ENCODE measurements around the gene KLB. TPM values are rescaled to one million over a fixed set of nuclear protein-coding genes. Genes with fewer than 3 reads are reported as not detected.
A peak's percentile ranks its signal among the peaks of the same experiment; 100 is the strongest.
"Not testable (repeated sequence)": the region's sequence is repeated elsewhere in the genome, so short reads cannot be mapped to it uniquely, and the experiment has no call there.

KLB gene
- total RNA-seq, result not detected in 3 replicates

GRCh38 chr4:39406763-39407583 lies at the start of gene KLB:
Gene KLB (plus strand): TSS chr4:39406930. CDS start chr4:39406950, 20 bp downstream.
- TF ChIP-seq, protein P1, sequence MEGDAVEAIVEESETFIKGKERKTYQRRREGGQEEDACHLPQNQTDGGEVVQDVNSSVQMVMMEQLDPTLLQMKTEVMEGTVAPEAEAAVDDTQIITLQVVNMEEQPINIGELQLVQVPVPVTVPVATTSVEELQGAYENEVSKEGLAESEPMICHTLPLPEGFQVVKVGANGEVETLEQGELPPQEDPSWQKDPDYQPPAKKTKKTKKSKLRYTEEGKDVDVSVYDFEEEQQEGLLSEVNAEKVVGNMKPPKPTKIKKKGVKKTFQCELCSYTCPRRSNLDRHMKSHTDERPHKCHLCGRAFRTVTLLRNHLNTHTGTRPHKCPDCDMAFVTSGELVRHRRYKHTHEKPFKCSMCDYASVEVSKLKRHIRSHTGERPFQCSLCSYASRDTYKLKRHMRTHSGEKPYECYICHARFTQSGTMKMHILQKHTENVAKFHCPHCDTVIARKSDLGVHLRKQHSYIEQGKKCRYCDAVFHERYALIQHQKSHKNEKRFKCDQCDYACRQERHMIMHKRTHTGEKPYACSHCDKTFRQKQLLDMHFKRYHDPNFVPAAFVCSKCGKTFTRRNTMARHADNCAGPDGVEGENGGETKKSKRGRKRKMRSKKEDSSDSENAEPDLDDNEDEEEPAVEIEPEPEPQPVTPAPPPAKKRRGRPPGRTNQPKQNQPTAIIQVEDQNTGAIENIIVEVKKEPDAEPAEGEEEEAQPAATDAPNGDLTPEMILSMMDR (IDR thresholded peaks at IDR 0.05; ENCODE audit: unreplicated experiment), result no peak
- Mint-ChIP-seq H3K4me3 (no peak within 1 kb of the TSS), H3K27ac (no peak within 1 kb of the TSS)

GRCh38 chr4:39357002-39357401 lies 49.7 kb upstream of the KLB start:
- Mint-ChIP-seq H3K27ac (peak overlapping the region; percentile 16), H3K4me3 (no peak overlapping the region), H3K27me3 (ENCODE audit: low read depth) (no peaks in the 10 kb centered on the region)

More at GRCh38 chr4:39406763-39407583, at the start of gene KLB:
- H3K9me3 Mint-ChIP-seq, result no peaks in the 10 kb centered on the region
- no peaks in the 10 kb centered on the region for H3K27me3 Mint-ChIP-seq (ENCODE audit: low read depth)
- no peaks in the 10 kb centered on the region for H3K36me3 Mint-ChIP-seq
- no peak for DNase-seq (ENCODE audit: low spot score in 2 of 2, unreplicated experiment in 2 of 2)
- peaks cover 3% of the 10 kb centered on the region for H3K4me1 Mint-ChIP-seq

GRCh38 chr4:39360611-39361010 lies 46.1 kb upstream of the KLB start:
- H3K27me3 Mint-ChIP-seq (ENCODE audit: low read depth); H3K9me3 Mint-ChIP-seq; DNase-seq (ENCODE audit: low spot score in 2 of 2, unreplicated experiment in 2 of 2); H3K27ac Mint-ChIP-seq; H3K4me3 Mint-ChIP-seq; H3K36me3 Mint-ChIP-seq: not testable (repeated sequence)
- H3K4me1 Mint-ChIP-seq, result peaks cover 12% of the 10 kb centered on the region

More at GRCh38 chr4:39357002-39357401, 49.7 kb upstream of the KLB start:
- TF ChIP-seq, protein P1 (IDR thresholded peaks at IDR 0.05; ENCODE audit: unreplicated experiment), result no peak
- peaks cover 2% of the 10 kb centered on the region for H3K36me3 Mint-ChIP-seq
- no peak for DNase-seq (ENCODE audit: low spot score in 2 of 2, unreplicated experiment in 2 of 2)
- H3K4me1 Mint-ChIP-seq, result peaks cover 21% of the 10 kb centered on the region
- H3K9me3 Mint-ChIP-seq, result no peaks in the 10 kb centered on the region

DNA sequence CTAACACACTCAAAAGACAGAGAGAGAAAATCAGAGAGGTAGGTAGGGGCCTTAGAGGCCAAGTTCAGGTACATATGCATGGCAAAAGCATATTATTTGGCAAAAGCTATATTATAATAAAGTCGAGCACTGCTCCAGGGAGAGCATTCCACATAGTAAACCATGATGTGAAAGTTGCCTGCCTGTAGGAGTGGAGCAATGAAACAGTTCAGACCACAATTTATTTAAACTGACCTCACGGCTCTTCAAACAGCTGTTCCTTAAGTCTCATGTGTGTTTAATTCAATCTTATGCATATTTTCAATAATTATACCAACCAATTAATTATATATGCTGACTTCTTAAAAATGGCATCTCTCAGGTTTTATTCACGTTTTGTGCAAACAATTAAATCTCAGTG lies 43.9 kb upstream of the KLB start:
- no peaks in the 10 kb centered on the region for H3K9me3 Mint-ChIP-seq
- H3K27me3 Mint-ChIP-seq (ENCODE audit: low read depth), result no peaks in the 10 kb centered on the region
- no peak overlapping the region for H3K4me3 Mint-ChIP-seq
- TF ChIP-seq, protein P1 (IDR thresholded peaks at IDR 0.05; ENCODE audit: unreplicated experiment), result no peak
- no peak overlapping the region for H3K27ac Mint-ChIP-seq
- no peak for DNase-seq (ENCODE audit: low spot score in 2 of 2, unreplicated experiment in 2 of 2)
- peaks cover 2% of the 10 kb centered on the region for H3K36me3 Mint-ChIP-seq
- H3K4me1 Mint-ChIP-seq, result peaks cover 14% of the 10 kb centered on the region

DNA sequence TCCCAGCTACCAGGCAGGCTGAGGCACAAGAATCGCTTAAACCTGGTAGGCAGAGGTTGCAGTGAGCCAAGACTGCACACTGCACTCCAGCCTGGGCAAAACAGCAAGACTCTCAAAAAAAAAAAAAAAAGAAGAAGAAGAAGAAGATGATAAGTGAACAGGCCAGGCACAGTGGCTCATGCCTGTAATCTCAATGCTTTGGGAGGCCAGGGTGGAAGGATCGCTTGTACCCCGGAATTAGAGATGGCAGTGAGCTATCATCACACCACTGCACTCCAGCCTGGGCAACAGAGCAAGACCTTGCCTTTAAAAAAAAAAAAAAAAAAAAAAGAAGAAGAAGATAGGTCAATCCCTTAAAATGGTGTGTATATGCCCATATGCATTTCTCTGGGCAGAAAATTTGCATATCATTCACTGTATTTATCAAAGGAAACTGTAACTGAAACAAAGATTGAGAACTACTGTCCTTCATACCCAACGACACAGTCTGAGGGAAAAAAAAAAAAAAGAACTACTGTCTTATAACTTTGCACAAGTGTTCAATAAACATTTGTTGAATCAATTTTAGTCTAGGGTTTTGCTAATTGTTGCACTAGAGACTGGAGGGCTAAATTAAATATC lies 42.8 kb upstream of the KLB start:
- Mint-ChIP-seq H3K27me3 (ENCODE audit: low read depth) (no peaks in the 10 kb centered on the region), H3K36me3 (peaks cover 2% of the 10 kb centered on the region), H3K27ac (no peak overlapping the region), H3K4me1 (peaks cover 14% of the 10 kb centered on the region), H3K9me3 (no peaks in the 10 kb centered on the region), H3K4me3 (peak overlapping the region; percentile 50)
- no peak for DNase-seq (ENCODE audit: low spot score in 2 of 2, unreplicated experiment in 2 of 2)
- TF ChIP-seq, protein P1 (IDR thresholded peaks at IDR 0.05; ENCODE audit: unreplicated experiment), result no peak

- Mint-ChIP-seq H3K9me3 (peaks cover 3% of the 10 kb centered on the region), H3K4me1 (peaks cover 14% of the 10 kb centered on the region), H3K4me3 (peak overlapping the region; percentile 93), H3K27me3 (ENCODE audit: low read depth) (no peaks in the 10 kb centered on the region), H3K36me3 (peaks cover 2% of the 10 kb centered on the region), H3K27ac (peak overlapping the region; percentile 96)
- TF ChIP-seq, protein P1 (IDR thresholded peaks at IDR 0.05; ENCODE audit: unreplicated experiment), result no peak
- DNase-seq (ENCODE audit: low spot score in 2 of 2, unreplicated experiment in 2 of 2), result no peak
Observed at GRCh38 chr4:39365360-39365759, 41.4 kb upstream of the KLB start.

Measured in mesothelial cell of epicardium (in vitro differentiated cells).